GM19452 (cell line): ENCODE data around the gene PRKG1.
"Not testable (repeated sequence)": the region's sequence is repeated elsewhere in the genome, so short reads cannot be mapped to it uniquely, and the experiment has no call there.

Experiments
- ATAC-seq: cut with Tn5 transposase; IDR thresholded peaks from one replicate; pipeline ENCODE4 v1.9.1; 2021; ENCODE audit not compliant: unreplicated experiment

PRKG1 gene

DNA sequence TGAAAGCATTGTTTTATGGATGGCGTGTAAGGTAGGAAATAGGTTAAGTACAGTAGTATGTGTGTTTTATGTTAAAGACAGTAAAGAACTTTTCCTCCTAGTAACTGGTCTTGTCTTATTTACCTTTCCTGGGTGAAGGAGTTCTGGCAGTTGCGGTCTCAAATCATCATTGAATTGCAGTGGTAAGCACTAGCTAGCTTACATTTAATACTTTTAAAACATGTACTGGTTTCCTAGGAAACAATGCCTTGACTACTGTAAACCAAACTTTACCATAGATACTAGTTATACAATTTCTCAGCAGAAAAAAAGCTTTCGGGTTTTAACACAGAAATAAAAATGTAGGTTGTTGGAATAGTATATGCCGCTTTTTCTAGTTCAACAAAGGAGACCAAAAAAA is 37.7 kb downstream of the PRKG1 start:
- ATAC-seq: no peak

DNA sequence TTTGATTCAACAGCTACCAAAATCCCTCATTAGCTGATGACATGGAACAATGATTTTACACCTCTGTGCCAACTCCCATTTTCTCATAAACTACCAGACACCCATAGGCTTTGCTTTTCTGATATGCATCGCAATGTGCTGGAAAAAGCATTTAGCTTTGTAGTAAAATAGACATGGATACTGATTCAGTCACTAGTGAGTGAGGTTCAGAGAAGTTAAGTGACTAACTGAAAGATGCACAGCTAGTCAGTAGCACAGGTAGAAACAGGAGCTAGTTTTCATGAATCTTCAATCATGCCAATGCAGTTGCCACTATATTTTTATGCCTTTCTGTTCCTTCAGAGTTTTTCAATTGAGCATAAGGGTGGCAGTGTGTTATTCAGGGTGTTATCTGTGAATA is 38.7 kb downstream of the PRKG1 start:
- ATAC-seq: no peak

DNA sequence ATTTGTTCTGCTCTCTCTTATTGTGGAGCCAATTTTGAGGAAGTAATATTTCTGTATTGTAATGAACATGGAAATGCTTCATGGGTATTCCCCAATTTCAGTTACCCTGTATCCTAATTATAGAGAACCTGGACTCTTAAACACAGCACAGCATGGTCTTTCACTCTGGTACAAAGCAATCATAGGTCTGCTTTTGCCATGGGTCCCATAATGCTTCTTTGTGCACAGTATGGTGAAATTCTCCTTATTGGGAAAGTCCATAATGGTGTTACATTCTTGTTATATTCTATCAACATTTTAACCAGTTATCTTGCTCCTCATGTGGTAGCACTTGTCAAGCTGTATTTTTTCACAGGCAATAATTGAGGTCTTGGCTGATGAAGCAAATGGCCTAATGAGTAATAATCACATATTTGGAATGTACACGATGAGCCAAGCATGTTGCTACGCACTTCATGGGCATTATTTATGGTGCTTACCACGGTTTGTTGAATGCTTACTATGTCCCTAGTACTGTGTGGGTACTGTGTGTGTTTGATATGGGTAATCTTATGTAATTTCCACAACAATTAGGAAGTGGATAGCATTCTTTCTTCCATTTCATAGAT is 42.9 kb downstream of the PRKG1 start:
- ATAC-seq: no peak

DNA sequence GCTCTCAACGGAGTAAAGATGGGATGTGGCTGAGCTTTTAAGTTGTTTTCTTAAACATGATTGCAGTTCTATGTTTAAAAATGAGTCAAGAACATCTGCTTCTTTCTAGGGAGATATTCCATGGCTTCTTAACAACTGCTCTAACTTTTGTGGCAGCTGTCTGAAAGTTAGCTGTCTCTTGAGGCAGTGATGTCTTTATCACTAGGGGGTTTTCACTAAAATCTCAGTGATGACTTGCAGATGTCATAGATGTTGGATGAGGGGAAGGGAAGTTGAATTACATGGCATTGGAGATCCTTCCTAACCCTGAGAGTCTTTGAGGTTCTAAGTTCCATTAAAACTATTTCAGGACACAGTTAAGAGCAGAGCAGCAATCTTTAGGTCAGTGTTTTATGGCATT is 43.5 kb downstream of the PRKG1 start:
- no peak for ATAC-seq

DNA sequence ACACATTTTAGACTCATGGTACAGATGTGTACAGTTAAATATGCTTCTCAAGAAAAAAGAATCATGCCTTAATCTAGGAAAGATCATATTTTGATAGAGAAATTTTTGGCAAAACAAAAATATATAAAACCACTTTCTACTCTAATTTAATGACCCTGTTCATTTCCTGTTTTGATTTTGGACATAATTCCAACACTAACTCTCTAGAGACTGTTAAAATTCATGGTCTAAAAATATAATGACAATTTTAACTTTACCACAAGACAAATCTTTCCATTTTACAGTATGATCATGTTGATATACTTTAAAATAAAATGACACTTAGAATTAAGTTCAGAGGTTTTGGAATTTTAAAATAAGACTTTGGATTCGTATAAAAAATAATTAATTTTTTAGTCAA is 45.2 kb downstream of the PRKG1 start:
- ATAC-seq: no peak

DNA sequence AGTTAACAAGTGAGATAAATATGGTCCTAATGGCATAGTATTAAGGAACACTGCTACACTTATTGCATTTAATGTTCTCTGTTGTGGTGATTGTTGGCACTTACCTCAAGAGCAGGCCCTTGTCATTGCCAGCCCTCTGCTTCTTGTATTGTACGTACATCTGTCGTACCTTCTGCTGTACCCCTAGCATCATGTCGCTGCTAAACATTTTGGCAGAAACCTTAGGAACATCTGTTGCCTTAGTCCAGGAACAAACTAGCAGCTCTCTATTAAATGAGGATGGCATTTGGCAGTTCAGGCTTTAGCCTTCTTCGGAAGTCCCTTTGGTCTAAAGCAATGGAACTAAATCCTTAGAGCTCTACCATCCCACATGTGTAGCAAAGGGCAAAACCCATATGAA is 47.6 kb downstream of the PRKG1 start:
- ATAC-seq: no peak

DNA sequence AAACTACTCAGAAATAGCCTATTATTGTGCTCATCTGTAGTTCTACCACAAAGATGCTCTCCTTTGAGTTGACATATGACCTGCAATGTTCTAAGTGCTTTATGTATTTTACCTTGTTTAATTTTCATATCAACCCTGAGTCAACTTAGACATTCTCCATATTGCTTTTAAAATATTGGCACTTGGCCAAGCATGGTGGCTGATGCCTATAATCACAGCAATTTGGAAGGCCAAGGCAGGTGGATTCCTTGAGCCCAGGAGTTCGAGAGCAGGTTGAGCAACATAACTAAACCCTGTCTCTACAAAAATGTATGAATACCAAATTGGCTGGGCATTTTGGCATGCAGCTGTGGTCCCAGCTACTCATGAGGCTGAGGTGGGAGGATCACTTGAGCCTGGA is 50.6 kb downstream of the PRKG1 start:
- no peak for ATAC-seq

DNA sequence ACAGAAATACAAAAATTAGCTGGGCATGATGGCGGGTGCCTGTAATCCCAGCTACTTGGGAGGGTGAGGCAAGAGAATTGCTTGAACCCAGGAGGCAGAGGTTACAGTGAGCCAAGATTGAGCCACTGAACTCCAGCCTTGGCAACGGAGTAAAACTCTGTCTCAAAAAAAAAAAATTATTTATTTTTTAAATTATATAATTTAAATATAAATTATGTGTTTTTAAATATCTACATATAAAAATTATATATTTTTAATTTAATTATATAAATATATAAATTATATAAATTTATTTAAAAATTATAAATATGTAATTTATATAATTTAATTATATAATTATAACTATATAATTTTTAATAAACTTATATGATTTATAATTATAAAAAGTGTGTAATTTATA is 51.2 kb downstream of the PRKG1 start:
- ATAC-seq: no peak

DNA sequence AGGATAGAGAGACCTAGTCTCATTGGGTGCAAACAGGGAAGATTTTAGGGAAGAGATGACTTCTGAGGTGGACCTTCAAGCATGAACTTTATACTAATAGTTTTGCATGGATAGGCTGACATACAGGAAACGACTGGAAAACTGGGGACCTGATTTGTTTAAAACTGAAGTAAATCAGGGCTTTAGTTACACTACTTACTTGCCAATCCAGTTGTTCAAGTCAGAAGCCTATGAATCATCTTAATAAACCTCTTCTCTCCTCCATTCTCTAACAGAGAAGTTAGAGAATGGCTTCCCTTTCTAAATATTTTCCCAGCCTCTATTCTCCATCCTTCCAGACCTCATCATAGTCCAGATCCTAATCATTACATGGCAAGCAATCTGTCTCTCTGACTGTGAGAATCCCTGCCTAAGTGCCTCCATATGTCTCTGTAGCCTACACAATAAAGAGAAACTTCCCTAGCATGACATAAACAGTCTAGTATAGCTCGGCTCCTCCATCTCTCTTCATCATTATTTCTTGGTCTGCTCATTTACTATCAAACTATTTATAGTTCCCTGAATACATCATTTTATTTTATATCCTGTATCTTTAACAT is 55.8 kb downstream of the PRKG1 start:
- ATAC-seq: no peak

DNA sequence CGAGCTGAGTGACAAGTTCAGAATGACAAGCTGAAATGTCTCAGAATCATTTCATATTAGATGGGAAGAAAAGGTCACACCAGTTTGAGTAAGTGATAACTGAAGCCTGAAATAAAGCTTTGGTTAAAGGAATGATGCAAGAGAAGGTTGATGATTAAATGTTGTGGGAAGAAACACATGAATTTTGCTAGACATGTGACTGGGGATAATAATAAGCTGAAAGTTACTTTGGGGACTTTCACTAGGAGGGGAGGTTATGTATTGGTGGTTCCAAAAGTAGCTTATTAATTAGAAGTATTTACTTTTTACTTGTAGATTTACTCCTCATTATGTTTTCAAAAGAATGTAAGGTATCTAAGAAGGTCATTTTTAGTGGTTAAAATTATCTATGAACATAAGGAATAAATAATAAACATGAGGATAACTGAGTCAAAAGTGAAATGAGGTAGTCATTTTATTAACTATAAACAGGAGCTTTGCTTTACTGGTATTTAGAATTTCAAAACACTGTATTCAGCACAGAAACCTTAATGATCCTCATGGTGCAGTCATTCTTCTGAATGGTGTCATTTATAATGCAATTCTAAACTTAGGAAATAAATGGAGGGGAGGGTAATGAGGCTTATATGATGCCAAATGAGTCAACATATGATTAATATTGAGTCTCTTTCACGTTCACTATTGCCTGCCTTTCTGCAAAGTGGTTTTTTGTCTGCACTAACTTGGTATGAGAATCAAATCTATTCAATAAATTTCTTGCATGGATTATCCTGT is 63.7 kb downstream of the PRKG1 start:
- ATAC-seq: peak; percentile 64

DNA sequence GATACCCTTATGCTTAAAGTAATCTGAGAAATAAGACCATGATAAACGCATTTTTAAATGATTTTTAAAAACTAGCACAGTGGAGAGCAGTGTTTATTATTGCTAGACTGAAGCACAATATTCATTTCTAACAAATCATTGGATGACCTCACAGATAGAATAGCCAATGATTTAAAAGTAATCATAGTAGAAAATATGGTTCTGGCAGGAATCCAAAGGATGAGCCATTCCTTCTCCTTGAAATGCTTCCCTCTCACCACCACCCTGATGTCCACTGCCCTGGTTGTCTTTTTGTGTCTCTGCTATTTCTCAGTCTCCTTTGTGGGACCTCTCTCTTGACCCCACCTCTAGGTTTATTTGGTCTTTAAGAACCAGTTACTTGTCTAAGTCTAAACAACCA is 64.9 kb downstream of the PRKG1 start:
- ATAC-seq: no peak

DNA sequence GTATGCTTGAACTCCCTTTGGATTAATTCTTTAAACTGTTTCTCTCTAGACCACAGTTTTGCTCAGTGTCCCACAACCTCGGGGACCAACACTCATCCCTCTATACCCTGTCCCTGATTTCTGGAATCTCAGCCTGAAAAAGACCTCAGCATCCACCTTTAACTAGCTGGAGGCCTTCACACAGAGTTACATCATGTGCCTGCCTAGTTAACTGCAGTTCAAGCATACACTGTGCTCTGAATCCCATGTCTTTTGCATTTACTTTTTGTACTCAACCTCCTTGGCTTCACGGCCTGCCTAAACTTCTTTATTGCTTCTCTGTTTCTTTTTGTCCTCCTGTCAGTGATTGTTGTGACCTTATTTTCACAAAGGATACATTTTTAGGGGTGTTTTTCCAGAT is 66.7 kb downstream of the PRKG1 start:
- no peak for ATAC-seq

DNA sequence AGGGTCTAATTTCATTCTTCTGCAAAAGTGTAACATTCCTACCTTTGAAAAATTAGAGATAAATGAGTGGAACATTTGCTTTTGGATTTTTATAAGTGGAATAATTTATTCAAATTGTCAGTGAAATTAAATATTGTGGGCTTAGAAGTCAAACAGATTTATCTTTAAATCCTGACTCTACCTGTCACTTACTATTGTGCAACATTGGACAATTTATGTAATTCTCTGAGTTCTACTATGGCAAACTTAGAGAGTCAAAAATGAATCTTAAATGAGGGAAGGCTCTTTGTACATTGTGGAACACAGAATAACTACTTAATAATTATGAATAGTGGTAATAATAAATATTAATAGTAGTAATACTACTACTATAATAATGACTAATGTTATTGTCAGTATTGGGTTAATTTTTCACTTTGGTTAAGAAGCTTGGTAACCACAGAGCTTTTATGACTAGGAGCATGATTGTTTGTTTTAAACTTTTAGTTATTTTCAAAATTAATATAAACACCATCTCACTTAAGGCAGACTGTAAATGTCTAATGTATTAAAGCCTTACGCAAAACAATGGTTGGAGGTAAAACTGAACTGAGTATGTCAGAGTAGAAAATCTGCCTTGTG is 70.0 kb downstream of the PRKG1 start:
- no peak for ATAC-seq

DNA sequence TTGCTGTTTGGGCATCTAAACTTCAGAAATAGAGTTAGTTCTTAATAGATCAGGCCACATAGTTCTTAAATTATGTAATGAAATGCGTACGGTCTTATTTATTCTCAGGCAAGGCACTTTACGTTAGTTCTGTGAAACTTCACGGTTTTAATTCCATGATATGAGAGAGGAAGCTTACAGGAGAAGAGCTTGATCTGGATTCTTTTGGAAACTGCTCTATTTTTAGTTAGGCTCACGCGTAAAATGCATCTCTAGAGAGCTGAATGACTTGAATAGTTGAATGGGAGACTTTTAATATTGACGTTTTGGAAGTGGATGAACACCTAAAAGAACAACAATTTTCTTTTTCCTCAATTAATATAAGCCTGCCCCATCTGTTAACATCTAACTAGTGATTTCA is 71.1 kb downstream of the PRKG1 start:
- no peak for ATAC-seq

DNA sequence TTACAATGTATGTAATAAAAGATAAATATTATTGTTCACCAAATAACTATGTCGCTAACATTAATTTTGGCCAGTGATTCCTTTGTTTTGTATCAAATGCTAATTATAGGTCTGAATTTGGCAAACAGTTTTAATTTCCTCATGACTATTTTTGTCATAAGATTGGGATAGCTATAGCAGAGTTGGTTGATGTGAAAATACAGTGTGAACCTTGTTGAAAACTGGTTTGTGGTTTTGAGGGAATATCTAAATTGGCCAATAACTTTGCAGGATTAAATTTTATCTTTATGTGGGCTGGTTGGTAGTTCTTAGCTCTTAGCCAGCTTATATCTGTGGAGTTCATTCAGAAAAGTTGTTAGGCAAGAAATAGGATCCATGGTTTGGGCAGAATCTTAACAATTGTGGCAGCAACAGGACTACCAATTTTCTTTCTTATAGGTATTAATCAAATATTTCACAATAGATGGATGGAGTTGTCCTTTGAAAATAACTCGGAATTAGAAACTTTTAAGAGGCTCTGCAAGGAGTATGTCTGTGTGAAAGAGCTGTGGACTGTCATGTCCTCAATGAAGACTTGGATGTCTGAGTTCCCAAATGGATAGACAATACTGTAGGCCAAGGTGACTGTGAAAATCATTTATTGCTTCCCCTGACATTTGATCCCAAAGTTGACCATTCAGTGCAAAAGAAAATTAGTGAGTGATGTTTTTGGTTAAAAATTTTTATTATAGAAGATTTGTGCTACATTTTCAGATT is 73.5 kb downstream of the PRKG1 start:
- ATAC-seq: no peak

DNA sequence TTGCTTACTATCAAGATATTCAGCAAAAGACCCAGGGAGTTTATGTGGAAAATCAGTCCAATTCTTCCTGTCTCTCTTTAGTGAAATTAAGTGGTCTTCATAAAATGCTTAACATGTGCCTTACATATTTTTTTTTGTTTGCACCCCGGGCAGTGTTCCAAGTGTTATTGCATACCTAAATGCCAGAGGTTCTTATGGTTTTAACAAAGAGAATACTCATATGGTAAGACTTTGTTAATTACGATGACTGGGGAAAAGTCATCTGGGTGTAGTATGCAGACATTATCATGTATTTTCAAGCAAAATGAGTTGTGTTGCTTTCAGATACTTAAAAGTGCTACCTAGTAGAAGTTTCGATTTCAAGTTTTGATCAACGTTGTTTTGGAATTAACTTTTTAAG is 82.6 kb downstream of the PRKG1 start:
- ATAC-seq: no peak

DNA sequence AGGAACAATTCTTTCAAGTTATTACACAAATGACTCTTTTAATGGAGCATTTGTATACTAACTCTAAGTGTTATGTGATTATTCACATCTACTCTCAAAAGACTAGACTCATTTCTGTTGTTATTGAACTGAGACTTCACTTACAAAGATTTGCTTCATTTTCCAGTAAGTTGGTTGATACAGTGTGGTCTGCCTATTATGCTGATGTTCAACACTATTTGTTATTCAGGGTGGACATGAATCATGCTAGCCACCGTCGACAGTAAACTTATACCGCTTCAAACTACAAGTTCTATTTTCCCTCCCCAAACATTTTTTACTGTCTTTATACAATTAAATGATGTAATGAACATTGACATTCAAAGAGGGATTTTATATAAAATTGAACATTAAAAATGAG is 84.5 kb downstream of the PRKG1 start:
- no peak for ATAC-seq

DNA sequence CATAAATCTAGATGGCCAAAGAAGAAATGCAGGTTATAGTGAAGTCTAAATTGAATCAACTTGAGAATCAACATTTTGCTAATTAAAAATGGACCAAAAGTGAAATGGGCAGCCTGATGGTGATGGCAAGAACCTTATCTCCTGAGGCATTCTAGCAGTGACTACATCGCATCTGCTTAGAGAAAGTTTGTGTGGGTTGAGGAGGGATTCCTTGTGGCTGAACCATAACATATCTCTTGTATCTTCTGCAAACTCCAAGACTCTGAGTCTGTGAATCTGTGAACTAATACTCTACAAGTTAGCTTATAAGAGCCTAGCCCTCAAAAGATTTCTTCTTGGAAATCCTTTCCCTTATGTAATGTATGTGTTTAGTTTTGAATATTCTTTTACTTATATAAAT is 85.6 kb downstream of the PRKG1 start:
- no peak for ATAC-seq

DNA sequence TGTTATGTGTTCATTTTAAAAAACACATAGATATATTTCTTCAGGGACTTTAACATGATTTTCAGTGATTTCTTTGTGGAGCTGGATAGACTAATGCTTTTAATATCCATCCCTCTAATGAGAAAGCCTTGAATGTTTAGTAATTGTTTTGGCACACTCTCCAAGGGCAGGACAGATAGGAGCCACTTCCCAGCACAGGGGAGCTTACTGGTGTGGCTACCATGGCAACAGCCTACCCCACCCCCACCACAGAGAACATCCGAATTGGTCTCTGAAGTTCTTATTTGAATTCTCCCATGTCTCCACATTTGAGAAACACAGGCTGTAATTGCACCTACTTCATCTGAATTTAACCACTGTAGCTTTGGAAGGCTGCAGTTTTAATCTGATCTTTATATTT is 87.7 kb downstream of the PRKG1 start:
- ATAC-seq: no peak

DNA sequence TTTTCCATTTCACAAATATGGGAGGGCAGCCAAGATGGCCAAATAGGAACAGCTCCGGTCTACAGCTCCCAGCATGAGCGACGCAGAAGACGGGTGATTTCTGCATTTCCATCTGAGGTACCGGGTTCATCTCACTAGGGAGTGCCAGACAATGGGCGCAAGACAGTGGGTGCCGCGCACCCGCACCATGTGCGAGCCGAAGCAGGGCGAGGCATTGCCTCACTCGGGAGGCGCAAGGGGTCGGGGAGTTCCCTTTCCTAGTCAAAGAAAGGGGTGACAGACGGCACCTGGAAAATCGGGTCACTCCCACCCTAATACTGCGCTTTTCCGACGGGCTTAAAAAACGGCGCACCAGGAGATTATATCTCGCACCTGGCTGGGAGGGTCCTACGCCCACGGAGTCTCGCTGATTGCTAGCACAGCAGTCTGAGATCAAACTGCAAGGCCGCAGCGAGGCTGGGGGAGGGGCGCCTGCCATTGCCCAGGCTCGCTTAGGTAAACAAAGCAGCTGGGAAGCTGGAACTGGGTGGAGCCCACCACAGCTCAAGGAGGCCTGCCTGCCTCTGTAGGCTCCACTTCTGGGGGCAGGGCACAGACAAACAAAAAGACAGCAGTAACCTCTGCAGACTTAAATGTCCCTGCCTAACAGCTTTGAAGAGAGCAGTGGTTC is 89.2 kb downstream of the PRKG1 start:
- not testable (repeated sequence) for ATAC-seq
